OCI-LY1 (cell line): ENCODE measurements around the gene EXD2.

Experiments used
- CTCF ChIP-seq: fragments of 200-600 bp; sonication (generic), shearing (Covaris generic); IDR thresholded peaks from 2 replicates; pipeline ENCODE4 v1.5.1; 2017; ENCODE audit warnings: mild to moderate bottlenecking, antibody characterized with exemption, low read length, moderate library complexity, mixed read lengths
- EZH2 ChIP-seq: fragments of 200-600 bp; sonication (generic), shearing (Covaris generic); IDR thresholded peaks from 2 replicates; pipeline ENCODE4 v1.8.0; 2017; ENCODE audit warnings: borderline replicate concordance, mixed run types, mild to moderate bottlenecking, antibody characterized with exemption, low read length, moderate library complexity, mixed read lengths

GRCh38 chr14:69153873-69154270 is 37.4 kb upstream of the EXD2 start:
- no peak for TF ChIP-seq CTCF
- no peak for TF ChIP-seq EZH2
